OCI-LY3 (cell line): ENCODE measurements around the gene LPP.

Experiments
- CTCF ChIP-seq: fragments of 200-600, 300-600 bp; sonication (generic); IDR thresholded peaks from 2 replicates; pipeline ENCODE4 v1.5.1; 2014; ENCODE audit warnings: antibody characterized with exemption, low read length, low read depth
- EZH2phosphoT487 ChIP-seq: fragments of 200-600 bp; shearing (Covaris generic); IDR thresholded peaks from 2 replicates; pipeline ENCODE4 v1.6.1; 2018; ENCODE audit warnings: antibody characterized with exemption, mixed run types, low read depth

DNA sequence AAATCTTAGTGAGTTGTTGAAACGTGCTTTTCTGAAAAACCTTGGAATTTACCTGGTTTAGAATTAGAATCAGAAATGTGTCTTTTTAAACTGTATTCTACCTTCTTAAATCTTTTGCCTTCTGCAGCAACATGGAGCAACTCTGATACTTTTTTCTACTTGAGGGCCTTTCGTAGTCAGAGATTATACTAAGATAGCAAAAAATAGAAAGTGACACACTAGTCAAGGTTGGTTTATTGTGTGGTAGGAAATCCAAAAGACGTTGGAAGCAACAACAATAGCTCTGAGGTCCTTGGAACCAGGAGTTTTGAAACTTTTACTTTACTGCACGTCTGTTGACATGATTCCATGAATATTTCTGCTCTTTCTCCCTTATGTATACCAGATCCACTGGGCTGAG is 294.9 kb downstream of the LPP start:
- TF ChIP-seq CTCF (no peak), EZH2phosphoT487 (no peak)
